SK-N-SH (cell line): ENCODE data around the gene BIRC7. TPM values are rescaled to one million over a fixed set of nuclear protein-coding genes. Genes with fewer than 3 reads are reported as not detected.

Experiments
- CTCF ChIA-PET: fragments of 300-600, 350-600 bp; formaldehyde crosslinking; extraction: SDS; loops from one replicate; lab custom pipeline; 2021; lab: Yijun Ruan, JAX
- POLR2A ChIA-PET: fragments of 350-600 bp; sonication (Branson Sonifier 250); formaldehyde crosslinking; extraction: SDS; loops from one replicate; lab custom pipeline; 2020; ENCODE audit warnings: antibody characterized with exemption, inconsistent platforms; lab: Yijun Ruan, JAX
- DNase-seq: peaks from one replicate; pipeline ENCODE4 v3.0.0; 2012
- H2AFZ ChIP-seq: fragments of 200-600 bp; sonication (generic); 2 replicates; pipeline ENCODE4 v1.8.1; 2016; ENCODE audit warnings: antibody characterized with exemption, mild to moderate bottlenecking, low read depth
- H3F3A ChIP-seq: fragments of 200-600 bp; sonication (generic); replicated peaks from 2 replicates; pipeline ENCODE3; 2016; ENCODE audit warnings: antibody characterized with exemption, mild to moderate bottlenecking; ENCODE audit not compliant: insufficient read depth
- H3K27ac ChIP-seq, 2 experiments: fragments of 200-500 bp in 1 of 2; fragments of 200-600 bp in 1 of 2; sonication (Bioruptor generic) in 1 of 2; sonication (generic), shearing (Covaris generic) in 1 of 2; 2 replicates each; pipeline versions ENCODE4 v1.5.1 to v1.6.1; 2014 to 2016; ENCODE audit warnings: low read depth in 2 of 2, inconsistent platforms in 1 of 2, low read length in 1 of 2, mild to moderate bottlenecking in 1 of 2, mixed read lengths in 1 of 2
- H3K27me3 ChIP-seq: fragments of 200-600 bp; sonication (generic), shearing (Covaris generic); 2 replicates; pipeline ENCODE4 v1.6.1; 2016; ENCODE audit warnings: mixed run types; ENCODE audit not compliant: insufficient read depth
- H3K36me3 ChIP-seq, 2 experiments: fragments of 200-500 bp in 1 of 2; fragments of 200-600 bp in 1 of 2; sonication (Bioruptor generic) in 1 of 2; sonication (generic) in 1 of 2; replicated peaks in 1 of 2; 2 replicates each; pipeline versions ENCODE3 to v1.5.1; 2014 to 2016; ENCODE audit warnings: low read length in 1 of 2, mild to moderate bottlenecking in 1 of 2; ENCODE audit not compliant: insufficient read depth in 2 of 2, control insufficient read depth in 1 of 2
- H3K4me1 ChIP-seq, 2 experiments: fragments of 200-500 bp in 1 of 2; fragments of 200-600 bp in 1 of 2; sonication (Bioruptor generic) in 1 of 2; sonication (generic), shearing (Covaris generic) in 1 of 2; 2 replicates each; pipeline versions ENCODE4 v1.5.1 to v1.6.1; 2014 to 2016; ENCODE audit warnings: low read depth in 1 of 2, low read length in 1 of 2, mixed run types in 1 of 2; ENCODE audit not compliant: insufficient read depth in 2 of 2, control insufficient read depth in 1 of 2
- H3K4me2 ChIP-seq: fragments of 200-600 bp; sonication (generic), shearing (Covaris generic); 2 replicates; pipeline ENCODE4 v1.6.1; 2017; ENCODE audit warnings: mixed run types
- H3K4me3 ChIP-seq, 2 experiments: fragments of 200-500 bp in 1 of 2; fragments of 200-600 bp in 1 of 2; sonication (Bioruptor generic) in 1 of 2; sonication (generic), shearing (Covaris generic) in 1 of 2; 2 replicates each; pipeline versions ENCODE4 v1.5.1 to v1.8.1; 2014 to 2016; ENCODE audit warnings: low read depth in 2 of 2, inconsistent platforms in 1 of 2, low read length in 1 of 2, mild to moderate bottlenecking in 1 of 2, mixed read lengths in 1 of 2, moderate library complexity in 1 of 2
- H3K79me2 ChIP-seq: fragments of 200-600 bp; sonication (generic); 2 replicates; pipeline ENCODE4 v1.8.1; 2017; ENCODE audit warnings: mild to moderate bottlenecking; ENCODE audit not compliant: insufficient read depth
- H3K9ac ChIP-seq: fragments of 200-600 bp; sonication (generic); 2 replicates; pipeline ENCODE4 v1.6.1; 2017; ENCODE audit warnings: mixed run types
- H3K9me2 ChIP-seq: fragments of 200-600 bp; sonication (generic); 2 replicates; pipeline ENCODE4 v1.6.1; 2017; ENCODE audit warnings: mixed run types
- H3K9me3 ChIP-seq: fragments of 200-600 bp; sonication (generic); 2 replicates; pipeline ENCODE4 v1.6.1; 2017; ENCODE audit warnings: mixed run types, mild to moderate bottlenecking, moderate library complexity
- H4K20me1 ChIP-seq: fragments of 200-600 bp; sonication (generic); 2 replicates; pipeline ENCODE4 v1.6.1; 2017; ENCODE audit warnings: mild to moderate bottlenecking, mixed run types; ENCODE audit not compliant: insufficient read depth
- EZH2phosphoT487 ChIP-seq: fragments of 200-600 bp; sonication (generic); IDR thresholded peaks from 2 replicates; pipeline ENCODE4 v1.6.1; 2017; ENCODE audit warnings: low read depth, mixed run types, mild to moderate bottlenecking, antibody characterized with exemption, moderate library complexity, borderline replicate concordance
- FOXJ3 ChIP-seq: sonication (generic); formaldehyde crosslinking; IDR thresholded peaks from 2 replicates; pipeline ENCODE4 v1.5.1; 2020; ENCODE audit warnings: mild to moderate bottlenecking, missing genetic modification reagents
- FOXM1 ChIP-seq: IDR thresholded peaks from 2 replicates; pipeline ENCODE4 v1.4.0; 2012; ENCODE audit warnings: low read depth, mild to moderate bottlenecking
- JUND ChIP-seq: IDR thresholded peaks from 2 replicates; pipeline ENCODE4 v1.4.0; 2012
- MEF2A ChIP-seq: IDR thresholded peaks from 2 replicates; pipeline ENCODE4 v1.4.0; 2012; ENCODE audit warnings: low read depth, borderline replicate concordance
- NRF1 ChIP-seq: IDR thresholded peaks from 2 replicates; pipeline ENCODE4 v1.6.1; 2012; ENCODE audit warnings: low read depth, mild to moderate bottlenecking, low read length
- PBX3 ChIP-seq: IDR thresholded peaks from 2 replicates; pipeline ENCODE4; 2012
- REST ChIP-seq: IDR thresholded peaks from 2 replicates; pipeline ENCODE4 v1.6.1; 2012; ENCODE audit warnings: mild to moderate bottlenecking, low read depth, low read length, moderate library complexity
- RFX5 ChIP-seq: IDR thresholded peaks from 2 replicates; pipeline ENCODE4 v1.6.1; 2012; ENCODE audit warnings: mild to moderate bottlenecking, improper control_type of control experiment, low read length
- RXRA ChIP-seq: IDR thresholded peaks from 2 replicates; pipeline ENCODE4 v1.4.0; 2012; ENCODE audit warnings: low read depth, mild to moderate bottlenecking, borderline replicate concordance
- USF1 ChIP-seq: IDR thresholded peaks from 2 replicates; pipeline ENCODE4 v1.4.0; 2012; ENCODE audit warnings: low read depth, borderline replicate concordance
- USF2 ChIP-seq: fragments of 150-350 bp; IDR thresholded peaks from 2 replicates; pipeline ENCODE4 v1.6.1; 2017; ENCODE audit warnings: antibody characterized with exemption, low read length, low read depth, borderline replicate concordance
- ZBTB33 ChIP-seq: IDR thresholded peaks from 2 replicates; pipeline ENCODE4 v1.4.0; 2012; ENCODE audit warnings: low read depth, borderline replicate concordance
- WGBS: methylation state at CpG from one replicate; pipeline ENCODE4 v1.1.6; 2017; ENCODE audit warnings: low lambda C conversion rate; 5-methylcytosine and 5-hydroxymethylcytosine counted together
- polyA plus RNA-seq, 3 experiments: library from polyadenylated mRNA; depleted of rRNA; stranded (reverse); fragments of >200 nt; gene quantifications; 2 replicates each; pipeline ENCODE4 v1.2.3, GENCODE V29; 2012

BIRC7 gene
- polyA plus RNA-seq, 1 of the 3 experiments (the other 2 are of a cell fraction), result not detected

- no peaks in the 10 kb centered on the region for H3F3A ChIP-seq
- CTCF ChIA-PET, result interaction anchor here (1.2 to 2.0 kb wide), 4 partner anchors 9 to 62 kb away, joined by 3 to 13 read pairs (median 4); partner anchors contain the start of gene ARFGAP1
- TF ChIP-seq MEF2A, result no peak
- TF ChIP-seq FOXJ3 (CRISPR knock-in tag), result no peak
- TF ChIP-seq PBX3, result no peak
- TF ChIP-seq ZBTB33, result no peak
- no peak for TF ChIP-seq NRF1
- TF ChIP-seq RXRA, result no peak
- no peak for TF ChIP-seq JUND
- no peak for TF ChIP-seq USF1
- TF ChIP-seq EZH2phosphoT487, result no peak
- TF ChIP-seq REST, result no peak
- TF ChIP-seq RFX5, result no peak
- no peak for TF ChIP-seq FOXM1
- TF ChIP-seq USF2, result no peak
- TF ChIP-seq, all 33 proteins: peak for 0
- H3K27me3 ChIP-seq, result no peaks in the 10 kb centered on the region
- H4K20me1 ChIP-seq, result peaks cover 9% of the 10 kb centered on the region; the same call in 1 of the 2 replicates
- WGBS, result 96% methylated on average over 34 of the region's 44 CpGs
- no peak overlapping the region for H2AFZ ChIP-seq
- H3K4me2 ChIP-seq, result no peak overlapping the region
- POLR2A ChIA-PET, result no interaction called here
- H3K4me1 ChIP-seq, result no peaks in the 10 kb centered on the region; a peak in 1 of 4 replicates
- H3K9ac ChIP-seq, result no peak overlapping the region
- no peak overlapping the region for H3K4me3 ChIP-seq
- H3K9me2 ChIP-seq, result no peaks in the 10 kb centered on the region
- no peak overlapping the region for H3K27ac ChIP-seq
- no peak for DNase-seq
- H3K36me3 ChIP-seq, result peaks cover 0 to 76% of the 10 kb centered on the region in 2 experiments
- peaks cover 3% of the 10 kb centered on the region; the same call in 1 of the 2 replicates for H3K79me2 ChIP-seq
- H3K9me3 ChIP-seq, result no peaks in the 10 kb centered on the region
Measured at GRCh38 chr20:63285636-63286615, 50.2 kb downstream of the BIRC7 start.
